BJ (cell line): Measurements from ENCODE around the gene GPLD1. TPM values are rescaled to one million over a fixed set of nuclear protein-coding genes. Genes with fewer than 3 reads are reported as not detected.

Source experiments
- CTCF ChIA-PET: fragments of 350-600 bp; formaldehyde crosslinking; extraction: SDS; loops from one replicate; lab custom pipeline; 2021; ENCODE audit warnings: antibody characterized with exemption, inconsistent platforms; lab: Yijun Ruan, JAX
- POLR2A ChIA-PET: fragments of 300-600 bp; sonication (Branson Sonifier 250); formaldehyde crosslinking; extraction: SDS; loops from one replicate; lab custom pipeline; 2021; ENCODE audit warnings: antibody characterized with exemption; lab: Charles Lee
- DNase-seq: peaks from one replicate; pipeline ENCODE4 v3.0.0-alpha.2; 2011; ENCODE audit warnings: low read depth
- H3K27me3 ChIP-seq: 2 replicates; pipeline ENCODE4 v1.6.0; 2011; ENCODE audit warnings: low read length; ENCODE audit not compliant: control insufficient read depth, insufficient read depth
- H3K36me3 ChIP-seq: 2 replicates; pipeline ENCODE4 v1.5.1; 2011; ENCODE audit warnings: low read length; ENCODE audit not compliant: control insufficient read depth, insufficient read depth
- H3K4me3 ChIP-seq: 2 replicates; pipeline ENCODE4 v1.5.1; 2011; ENCODE audit warnings: low read depth, mild to moderate bottlenecking, control low read depth, low read length
- polyA plus RNA-seq: library from polyadenylated mRNA; depleted of rRNA; stranded (reverse); fragments of >200 nt; gene quantifications from 2 replicates; pipeline ENCODE4 v1.2.3, GENCODE V29; 2011
- TF ChIP-seq, protein P1 (sequence below): IDR thresholded peaks from 2 replicates; pipeline ENCODE4 v1.5.1; 2011; ENCODE audit warnings: low read depth, mild to moderate bottlenecking, control low read depth, inconsistent platforms, low read length, moderate library complexity; ENCODE audit not compliant: insufficient read depth

The GPLD1 gene
- polyA plus RNA-seq, 1 experiment, result 0.22 TPM

GRCh38 chr6:24504649-24505586 lies 15.5 kb upstream of the GPLD1 start:
- Histone ChIP-seq H3K36me3 (no peaks in the 10 kb centered on the region), H3K4me3 (no peak overlapping the region), H3K27me3 (no peaks in the 10 kb centered on the region)
- TF ChIP-seq, protein P1, sequence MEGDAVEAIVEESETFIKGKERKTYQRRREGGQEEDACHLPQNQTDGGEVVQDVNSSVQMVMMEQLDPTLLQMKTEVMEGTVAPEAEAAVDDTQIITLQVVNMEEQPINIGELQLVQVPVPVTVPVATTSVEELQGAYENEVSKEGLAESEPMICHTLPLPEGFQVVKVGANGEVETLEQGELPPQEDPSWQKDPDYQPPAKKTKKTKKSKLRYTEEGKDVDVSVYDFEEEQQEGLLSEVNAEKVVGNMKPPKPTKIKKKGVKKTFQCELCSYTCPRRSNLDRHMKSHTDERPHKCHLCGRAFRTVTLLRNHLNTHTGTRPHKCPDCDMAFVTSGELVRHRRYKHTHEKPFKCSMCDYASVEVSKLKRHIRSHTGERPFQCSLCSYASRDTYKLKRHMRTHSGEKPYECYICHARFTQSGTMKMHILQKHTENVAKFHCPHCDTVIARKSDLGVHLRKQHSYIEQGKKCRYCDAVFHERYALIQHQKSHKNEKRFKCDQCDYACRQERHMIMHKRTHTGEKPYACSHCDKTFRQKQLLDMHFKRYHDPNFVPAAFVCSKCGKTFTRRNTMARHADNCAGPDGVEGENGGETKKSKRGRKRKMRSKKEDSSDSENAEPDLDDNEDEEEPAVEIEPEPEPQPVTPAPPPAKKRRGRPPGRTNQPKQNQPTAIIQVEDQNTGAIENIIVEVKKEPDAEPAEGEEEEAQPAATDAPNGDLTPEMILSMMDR, result no peak
- ChIA-PET CTCF (no interaction called here), POLR2A (no interaction called here)
- no peak for DNase-seq

- DNase-seq, result no peak
- CTCF ChIA-PET, result no interaction called here
- TF ChIP-seq, protein P1, result no peak
- no peak overlapping the region for H3K4me3 ChIP-seq
- H3K36me3 ChIP-seq, result no peaks in the 10 kb centered on the region
- POLR2A ChIA-PET, result no interaction called here
- no peaks in the 10 kb centered on the region for H3K27me3 ChIP-seq
Measured at GRCh38 chr6:24504287-24504648, 14.9 kb upstream of the GPLD1 start.

- Histone ChIP-seq H3K27me3 (no peaks in the 10 kb centered on the region), H3K36me3 (no peaks in the 10 kb centered on the region), H3K4me3 (no peak overlapping the region)
- TF ChIP-seq, protein P1, result no peak
- POLR2A ChIA-PET, result no interaction called here
- no peak for DNase-seq
- CTCF ChIA-PET, result interaction anchor here (1.5 kb wide), 1 partner anchor 19 kb away, joined by 4 read pairs; no protein-coding TSS in a partner anchor
Measured at GRCh38 chr6:24501914-24502313, 12.5 kb upstream of the GPLD1 start.

GRCh38 chr6:24501374-24501773 lies 12.0 kb upstream of the GPLD1 start:
- ChIA-PET POLR2A (no interaction called here), CTCF (interaction anchor here (1.5 kb wide), 1 partner anchor 20 kb away, joined by 4 read pairs; no protein-coding TSS in a partner anchor)
- Histone ChIP-seq H3K4me3 (no peak overlapping the region), H3K27me3 (no peaks in the 10 kb centered on the region), H3K36me3 (no peaks in the 10 kb centered on the region)
- DNase-seq, result no peak
- TF ChIP-seq, protein P1, result no peak

GRCh38 chr6:24500683-24501082 lies 11.3 kb upstream of the GPLD1 start:
- CTCF ChIA-PET, result no interaction called here
- TF ChIP-seq, protein P1, result no peak
- H3K36me3 ChIP-seq, result no peaks in the 10 kb centered on the region
- POLR2A ChIA-PET, result no interaction called here
- no peak for DNase-seq
- peaks cover 2% of the 10 kb centered on the region; the same call in 1 of the 2 replicates for H3K27me3 ChIP-seq
- no peak overlapping the region for H3K4me3 ChIP-seq
